GM20000 (cell line): Measurements from ENCODE around the gene MTMR3.

ENCODE experiments used
- DNase-seq: peaks from one replicate; pipeline ENCODE4 v3.0.0; 2012; ENCODE audit warnings: low spot score
- CTCF ChIP-seq: IDR thresholded peaks from 2 replicates; pipeline ENCODE4 v1.5.1; 2012; ENCODE audit warnings: mild to moderate bottlenecking, control low read depth; ENCODE audit errors: extremely low read depth, missing control alignments

The MTMR3 gene

GRCh38 chr22:29949872-29950271 is 66.9 kb downstream of the MTMR3 start:
- TF ChIP-seq CTCF = no peak
- DNase-seq = no peak

DNA sequence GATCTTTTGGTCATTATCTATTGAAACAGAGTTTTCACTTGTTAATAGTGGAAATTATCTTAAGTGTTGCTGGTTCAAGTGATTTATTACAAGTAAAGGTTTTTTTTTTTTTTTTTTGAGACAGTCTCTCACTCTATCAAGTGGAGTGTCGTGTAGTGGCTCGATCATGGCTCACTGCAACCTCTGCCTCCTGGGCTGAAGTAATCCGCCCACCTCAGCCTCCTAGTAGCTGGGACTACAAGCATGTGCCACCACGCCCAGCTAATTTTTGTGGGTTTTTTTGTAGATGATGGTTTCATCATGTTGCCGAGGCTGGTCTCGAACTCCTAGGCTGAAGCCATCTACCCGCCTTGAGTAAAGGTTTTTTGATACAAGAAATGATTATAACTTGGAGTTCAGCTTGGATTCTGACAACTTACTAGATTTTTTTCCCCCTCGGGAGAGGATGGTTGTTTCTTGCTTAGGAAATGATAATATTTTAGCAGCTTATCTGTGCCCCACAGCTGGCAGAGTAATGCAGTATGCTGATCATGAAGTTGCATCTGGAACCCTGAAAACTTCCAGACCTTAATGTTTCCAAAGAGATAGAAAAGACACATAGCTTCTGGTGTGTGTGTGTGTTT is 68.9 kb downstream of the MTMR3 start:
- TF ChIP-seq CTCF = no peak
- DNase-seq = no peak

DNA sequence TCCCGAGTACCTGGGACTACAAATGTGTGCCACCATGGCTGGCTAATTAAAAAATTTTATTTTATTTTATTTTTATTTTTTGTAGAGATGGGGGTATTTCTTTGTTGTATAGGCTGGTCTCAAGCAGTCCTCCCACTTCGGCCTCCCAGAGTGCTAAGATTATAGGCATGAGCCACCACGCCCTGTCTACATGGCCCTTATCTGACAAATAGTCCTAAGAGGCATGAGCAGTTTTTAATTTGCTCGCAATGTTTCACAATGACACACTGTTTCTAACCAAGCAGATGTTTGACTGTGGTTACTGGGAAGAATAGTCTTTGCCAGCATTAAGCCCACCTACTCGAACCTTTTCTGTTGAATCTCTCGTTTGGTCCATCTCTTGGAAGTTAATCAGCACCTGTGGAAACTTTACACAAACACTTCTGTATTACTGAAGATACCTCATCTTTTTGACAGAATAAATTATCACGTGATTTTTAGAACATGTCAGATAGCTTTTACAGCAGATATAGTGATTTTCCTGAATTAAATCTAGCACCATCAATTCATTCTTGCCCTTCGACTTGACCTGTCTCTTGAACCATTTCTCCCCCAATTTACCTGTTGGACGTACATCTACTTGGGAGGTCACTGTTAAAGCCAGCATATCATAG is 71.4 kb downstream of the MTMR3 start:
- DNase-seq = no peak
- no peak for TF ChIP-seq CTCF

- DNase-seq = no peak
- TF ChIP-seq CTCF = no peak
Observed at GRCh38 chr22:29956680-29957079, 73.7 kb downstream of the MTMR3 start.

GRCh38 chr22:29958170-29958569 is 75.2 kb downstream of the MTMR3 start:
- no peak for TF ChIP-seq CTCF
- DNase-seq = no peak

DNA sequence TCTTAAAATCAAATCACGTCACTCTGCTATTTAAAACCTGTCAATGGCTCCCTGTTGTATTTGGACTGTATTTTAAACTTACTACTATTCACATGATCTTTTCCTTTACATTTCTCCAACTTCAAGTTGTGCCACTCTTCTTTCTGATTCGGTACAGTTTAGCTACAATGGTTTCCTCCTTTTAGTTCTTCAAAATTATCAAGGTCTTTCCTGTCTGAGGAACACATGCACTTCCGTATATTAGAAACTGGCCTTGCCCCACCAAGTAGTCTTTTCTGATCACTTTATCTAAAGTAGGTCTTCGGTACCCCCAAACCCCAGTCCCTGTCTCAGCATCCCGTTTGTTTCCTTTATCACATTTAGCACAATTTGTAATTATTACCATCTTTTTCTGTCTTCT is 81.8 kb downstream of the MTMR3 start:
- TF ChIP-seq CTCF = no peak

DNA sequence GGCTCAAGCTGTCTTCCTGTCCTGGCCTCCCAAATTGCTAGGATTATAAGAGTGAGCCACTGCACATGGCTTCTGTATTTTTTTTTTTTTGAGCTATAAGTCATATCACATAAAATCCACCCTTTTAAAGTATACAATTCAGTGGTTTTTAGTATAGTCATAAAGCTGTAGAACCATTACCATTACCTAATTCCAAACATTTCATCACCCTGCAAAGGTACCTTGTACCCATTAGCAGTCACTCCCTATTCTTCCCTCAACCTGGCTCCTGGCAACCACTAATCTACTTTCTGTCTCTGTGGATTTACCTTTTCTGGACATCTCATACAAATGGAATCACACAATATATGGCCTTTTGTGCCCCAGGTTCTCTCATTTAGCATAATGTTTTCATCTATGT is 84.5 kb downstream of the MTMR3 start:
- no peak for TF ChIP-seq CTCF
- DNase-seq = no peak

More for the DNA sequence above, 81.8 kb downstream of the MTMR3 start:
- DNase-seq = no peak
